ENCODE measurements around the gene MYRF.

The MYRF gene

GRCh38 chr11:61778357-61778886 lies 26.0 kb downstream of the MYRF start:
- DNase-seq: no peak

- DNase-seq: no peak
Measured at GRCh38 chr11:61778920-61779650, 26.6 kb downstream of the MYRF start.

GRCh38 chr11:61779666-61780525 lies 27.5 kb downstream of the MYRF start:
- no peak for DNase-seq

GRCh38 chr11:61780581-61781162 lies 28.2 kb downstream of the MYRF start:
- no peak for DNase-seq

GRCh38 chr11:61781585-61781984 lies 29.1 kb downstream of the MYRF start:
- no peak for DNase-seq

GRCh38 chr11:61782299-61782698 lies 29.9 kb downstream of the MYRF start:
- DNase-seq: no peak

GRCh38 chr11:61782841-61783240 lies 30.4 kb downstream of the MYRF start:
- no peak for DNase-seq

GRCh38 chr11:61783717-61784505 lies 31.5 kb downstream of the MYRF start:
- no peak for DNase-seq

- DNase-seq: no peak
Measured at GRCh38 chr11:61784506-61784805, 32.0 kb downstream of the MYRF start.

- no peak for DNase-seq
Measured at GRCh38 chr11:61785837-61786402, 33.5 kb downstream of the MYRF start.

- DNase-seq: no peak
Measured at GRCh38 chr11:61787928-61788491, 35.6 kb downstream of the MYRF start.

- no peak for DNase-seq
Measured at GRCh38 chr11:61791737-61792309, 39.4 kb downstream of the MYRF start.

- peak; percentile 67 for DNase-seq
Measured at GRCh38 chr11:61792310-61793082, 40.1 kb downstream of the MYRF start, which contains the start of the genes FEN1 and TMEM258. FEN1 (plus strand) TSS chr11:61792911; CDS start chr11:61795362, 2,451 bp downstream. TMEM258 (minus strand) TSS chr11:61792599; CDS start chr11:61792558, 41 bp downstream.

- DNase-seq: no peak
Measured at GRCh38 chr11:61793083-61793828, 40.8 kb downstream of the MYRF start.

- no peak for DNase-seq
Measured at GRCh38 chr11:61793829-61794204, 41.4 kb downstream of the MYRF start.

GRCh38 chr11:61794579-61794978 lies 42.1 kb downstream of the MYRF start:
- no peak for DNase-seq

GRCh38 chr11:61795459-61795858 lies 43.0 kb downstream of the MYRF start:
- DNase-seq: no peak

- DNase-seq: no peak
Measured at GRCh38 chr11:61795876-61796526, 43.6 kb downstream of the MYRF start.

GRCh38 chr11:61797263-61797944 lies 45.0 kb downstream of the MYRF start:
- DNase-seq: no peak
